Ovary (tissue), 3 donors: ENCODE data around the gene LAMA2.

Source experiments
- CTCF ChIP-seq, 3 donors: fragments of 450-650 bp in 2 of 3; fragments of 200-600 bp in 1 of 3; IDR thresholded peaks; one replicate each; pipeline versions ENCODE4 v1.5.1 to v1.8.0; 2016 to 2022; ENCODE audit warnings: antibody characterized with exemption in 3 of 3, mild to moderate bottlenecking in 1 of 3
- EP300 ChIP-seq: sonication (generic); formaldehyde crosslinking; IDR thresholded peaks from one replicate; pipeline ENCODE4 v1.6.1; 2017; ENCODE audit warnings: antibody characterized with exemption
- POLR2A ChIP-seq: fragments of 450-650 bp; IDR thresholded peaks from one replicate; pipeline ENCODE4 v1.6.1; 2017; ENCODE audit warnings: antibody characterized with exemption, mild to moderate bottlenecking, moderate library complexity
- donor health status: DM: no; HTN: no; CAD: no.

GRCh38 chr6:129096651-129097290 lies 213.8 kb downstream of the LAMA2 start:
- no peak for TF ChIP-seq CTCF (IDR thresholded peaks at IDR 0.05)
- TF ChIP-seq EP300, result no peak
- no peak for TF ChIP-seq POLR2A
